ENCODE data around the gene UBE2C.
"Not testable (repeated sequence)": the region's sequence is repeated elsewhere in the genome, so short reads cannot be mapped to it uniquely, and the experiment has no call there.

Gene UBE2C

GRCh38 chr20:45812157-45813005 lies at the start of gene UBE2C:
Gene UBE2C, plus strand, starts transcription at chr20:45812644. Its CDS starts 52 bp downstream, at chr20:45812696.
- DNase-seq = peak; percentile 93 to 94

- not testable (repeated sequence) for DNase-seq
Measured at GRCh38 chr20:45764618-45765282, 47.7 kb upstream of the UBE2C start.

- DNase-seq = no peak
Measured at GRCh38 chr20:45765307-45765875, 47.1 kb upstream of the UBE2C start.

GRCh38 chr20:45765980-45766379 lies 46.5 kb upstream of the UBE2C start:
- no peak for DNase-seq

- DNase-seq = no peak
Measured at GRCh38 chr20:45768479-45768878, 44.0 kb upstream of the UBE2C start.

- peak; percentile 84 to 85 for DNase-seq
Measured at GRCh38 chr20:45771182-45771759, 41.2 kb upstream of the UBE2C start.

- no peak for DNase-seq
Measured at GRCh38 chr20:45772693-45773092, 39.8 kb upstream of the UBE2C start.

GRCh38 chr20:45774945-45775344 lies 37.5 kb upstream of the UBE2C start:
- DNase-seq = no peak

GRCh38 chr20:45775411-45775810 lies 37.0 kb upstream of the UBE2C start:
- no peak for DNase-seq

- no peak for DNase-seq
Measured at GRCh38 chr20:45776931-45777330, 35.5 kb upstream of the UBE2C start.

GRCh38 chr20:45779011-45779915 lies 33.2 kb upstream of the UBE2C start:
- DNase-seq = no peak

- DNase-seq = no peak
Measured at GRCh38 chr20:45780159-45780558, 32.3 kb upstream of the UBE2C start.

GRCh38 chr20:45781391-45781931 lies 31.0 kb upstream of the UBE2C start:
- no peak for DNase-seq

GRCh38 chr20:45782890-45783289 lies 29.6 kb upstream of the UBE2C start:
- DNase-seq = no peak

GRCh38 chr20:45783656-45784294 lies 28.7 kb upstream of the UBE2C start:
- DNase-seq = no peak

- no peak for DNase-seq
Measured at GRCh38 chr20:45788351-45788750, 24.1 kb upstream of the UBE2C start.

GRCh38 chr20:45792317-45793118 lies 19.9 kb upstream of the UBE2C start:
- no peak for DNase-seq

- no peak for DNase-seq
Measured at GRCh38 chr20:45796337-45797065, 15.9 kb upstream of the UBE2C start.

- DNase-seq = not testable (repeated sequence)
Measured at GRCh38 chr20:45797510-45797909, 14.9 kb upstream of the UBE2C start.

GRCh38 chr20:45797955-45798354 lies 14.5 kb upstream of the UBE2C start:
- DNase-seq = not testable (repeated sequence)

All from stimulated activated CD4-positive, alpha-beta T cell treated with anti-CD3 and anti-CD28 coated beads, Interleukin-2, amount 100 ng/mL, for 24 hours (primary cell).